GM12878 (cell line): ENCODE measurements around the gene FREM2. TPM values are rescaled to one million over a fixed set of nuclear protein-coding genes. Genes with fewer than 3 reads are reported as not detected.
A peak's percentile ranks its signal among the peaks of the same experiment; 100 is the strongest.

Experiments
- ATAC-seq: fragments of 200-7000 bp; cut with Tn5 transposase; 3 replicates; pipeline ENCODE4 v1.9.1; 2020; ENCODE audit warnings: mild to moderate bottlenecking, moderate library complexity
- Bru-seq: library from RNA; stranded (reverse); fragments of 400-500 nt; gene quantifications from one replicate; lab custom pipeline; 2021; lab: Mats Ljungman, UMichigan
- BruChase-seq, 2 experiments: library from RNA; stranded (reverse); fragments of 400-500 nt; gene quantifications; one replicate each; lab custom pipeline; 2021; lab: Mats Ljungman, UMichigan
- BruUV-seq: library from RNA; stranded (reverse); fragments of 400-500 nt; replicated peaks from 2 replicates; lab custom pipeline; 2021; lab: Mats Ljungman, UMichigan
- CTCF ChIA-PET: fragments of 300-600 bp; sonication (Branson Sonifier 250); formaldehyde crosslinking; extraction: SDS; loops from one replicate; lab custom pipeline; 2021; ENCODE audit warnings: inconsistent platforms; lab: Yijun Ruan, JAX
- POLR2A ChIA-PET: fragments of 350-600 bp; formaldehyde crosslinking; extraction: SDS; loops from one replicate; lab custom pipeline; 2021; ENCODE audit warnings: inconsistent platforms; lab: Charles Lee
- RAD21 ChIA-PET: fragments of 300-600 bp; sonication (Branson Sonifier 250); formaldehyde crosslinking; loops from one replicate; lab custom pipeline; 2023; ENCODE audit warnings: antibody characterized with exemption; ENCODE audit not compliant: unreplicated experiment; lab: Charles Lee
- SMC1A ChIA-PET: fragments of 300-600 bp; sonication (Branson Sonifier 250); formaldehyde crosslinking; loops from one replicate; lab custom pipeline; 2023; ENCODE audit not compliant: unreplicated experiment, uncharacterized antibody; lab: Charles Lee
- DNase-seq: peaks from one replicate; pipeline ENCODE4 v3.0.0-alpha.2; 2011; ENCODE audit warnings: low read depth, low spot score
- FAIRE-seq: peaks from 3 replicates; lab custom pipeline; 2011; peaks lifted over from hg19 to GRCh38; lab: Jason Lieb, UNC
- H2AFZ ChIP-seq: 2 replicates; pipeline ENCODE4 v1.6.0; 2011; ENCODE audit warnings: low read depth, low read length, control low read depth; ENCODE audit not compliant: control insufficient read depth
- H3K27ac ChIP-seq: 2 replicates; pipeline ENCODE4 v1.5.1; 2011; ENCODE audit warnings: control low read depth; ENCODE audit not compliant: control insufficient read depth, insufficient read depth
- H3K27me3 ChIP-seq, 2 experiments: replicated peaks in 1 of 2; 2 replicates each; pipeline versions ENCODE4 v1.6.0 to v1.6.1; 2011; ENCODE audit warnings: low read length in 1 of 2; ENCODE audit not compliant: control insufficient read depth in 2 of 2, insufficient read depth in 2 of 2
- H3K36me3 ChIP-seq, 2 experiments: 2 replicates each; pipeline ENCODE4 v1.5.1; 2011; ENCODE audit warnings: low read length in 1 of 2; ENCODE audit not compliant: control insufficient read depth in 2 of 2, insufficient read depth in 2 of 2
- H3K4me1 ChIP-seq: 2 replicates; pipeline ENCODE4 v1.6.1; 2011; ENCODE audit warnings: mild to moderate bottlenecking, low read length, moderate library complexity, mixed read lengths; ENCODE audit not compliant: control insufficient read depth, insufficient read depth
- H3K4me2 ChIP-seq: 2 replicates; pipeline ENCODE4 v1.6.0; 2011; ENCODE audit warnings: control low read depth; ENCODE audit not compliant: control insufficient read depth, insufficient read depth
- H3K4me3 ChIP-seq: fragments of 200-600 bp; sonication (generic); 2 replicates; pipeline ENCODE4 v1.5.1; 2016
- H3K79me2 ChIP-seq: 2 replicates; pipeline ENCODE4 v1.6.0; 2011; ENCODE audit warnings: low read length; ENCODE audit not compliant: control insufficient read depth, insufficient read depth
- H3K9ac ChIP-seq: 2 replicates; pipeline ENCODE4 v1.8.0; 2011; ENCODE audit warnings: low read length, control low read depth, mixed read lengths; ENCODE audit not compliant: control insufficient read depth, insufficient read depth
- H3K9me3 ChIP-seq: replicated peaks from 3 replicates; pipeline ENCODE4 v1.5.1; 2011; ENCODE audit warnings: mild to moderate bottlenecking, low read length; ENCODE audit not compliant: control insufficient read depth, insufficient read depth
- H4K20me1 ChIP-seq: 2 replicates; pipeline ENCODE4 v1.6.0; 2011; ENCODE audit not compliant: control insufficient read depth, insufficient read depth
- BCL11A ChIP-seq: IDR thresholded peaks from 2 replicates; pipeline ENCODE4 v1.6.1; 2011; ENCODE audit warnings: low read depth, low read length
- CTCF ChIP-seq, 3 experiments: IDR thresholded peaks in 2 of 3; conservative IDR thresholded peaks in 1 of 3; 2 replicates each; pipeline ENCODE4 v1.5.1; 2011; ENCODE audit warnings: low read depth in 3 of 3, low read length in 3 of 3, mild to moderate bottlenecking in 3 of 3, control low read depth in 2 of 3, moderate library complexity in 2 of 3, inconsistent platforms in 1 of 3, mixed read lengths in 1 of 3; ENCODE audit not compliant: control insufficient read depth in 2 of 3, insufficient read depth in 1 of 3; ENCODE audit errors: extremely low read depth in 1 of 3
- GATAD2B ChIP-seq: fragments of 450-650 bp; conservative IDR thresholded peaks from 2 replicates; pipeline ENCODE4 v1.6.1; 2017; ENCODE audit warnings: low read depth, mild to moderate bottlenecking, moderate library complexity
- IKZF2 ChIP-seq, 2 experiments: fragments of 450-650 bp; IDR thresholded peaks; 2 replicates each; pipeline ENCODE4 v1.6.1; 2017; ENCODE audit warnings: mild to moderate bottlenecking in 2 of 2, moderate library complexity in 2 of 2
- IRF3 ChIP-seq: fragments of 450-650 bp; IDR thresholded peaks from 2 replicates; pipeline ENCODE4 v1.6.1; 2014; ENCODE audit warnings: mild to moderate bottlenecking
- MXI1 ChIP-seq: fragments of 150-350 bp; IDR thresholded peaks from 2 replicates; pipeline ENCODE4 v1.6.1; 2011; ENCODE audit warnings: low read depth, mild to moderate bottlenecking, inconsistent platforms, low read length, improper control_type of control experiment
- NFXL1 ChIP-seq: fragments of 450-650 bp; IDR thresholded peaks from 2 replicates; pipeline ENCODE4 v1.6.1; 2017; ENCODE audit warnings: antibody characterized with exemption, mild to moderate bottlenecking, borderline replicate concordance
- PKNOX1 ChIP-seq: fragments of 450-650 bp; IDR thresholded peaks from 2 replicates; pipeline ENCODE4 v1.6.1; 2016; ENCODE audit warnings: mild to moderate bottlenecking
- SP1 ChIP-seq: IDR thresholded peaks from one replicate; pipeline ENCODE4 v1.6.1; 2011; ENCODE audit warnings: low read depth, low read length
- STAT1 ChIP-seq: fragments of 450-650 bp; conservative IDR thresholded peaks from 2 replicates; pipeline ENCODE4 v1.6.1; 2014; ENCODE audit warnings: antibody characterized with exemption, mild to moderate bottlenecking
- SUPT20H ChIP-seq: IDR thresholded peaks from 2 replicates; pipeline ENCODE4 v1.6.1; 2011; ENCODE audit warnings: low read depth, mild to moderate bottlenecking, low read length, moderate library complexity, borderline replicate concordance; ENCODE audit not compliant: control insufficient read depth
- TAF1 ChIP-seq: IDR thresholded peaks from 2 replicates; pipeline ENCODE4 v1.6.1; 2011; ENCODE audit warnings: mild to moderate bottlenecking, low read depth, low read length, borderline replicate concordance
- TCF12 ChIP-seq: IDR thresholded peaks from 2 replicates; pipeline ENCODE4 v1.6.1; 2011; ENCODE audit warnings: low read depth, mild to moderate bottlenecking, low read length
- WRNIP1 ChIP-seq: IDR thresholded peaks from 2 replicates; pipeline ENCODE4 v1.6.1; 2011; ENCODE audit warnings: low read depth, low read length, improper control_type of control experiment, borderline replicate concordance
- ZNF217 ChIP-seq: fragments of 450-650 bp; IDR thresholded peaks from 2 replicates; pipeline ENCODE4 v1.6.1; 2017; ENCODE audit warnings: antibody characterized with exemption, mild to moderate bottlenecking
- WGBS: methylation state at CpG from one replicate; pipeline ENCODE4 v1.1.6; 2016; ENCODE audit warnings: low lambda C conversion rate; ENCODE audit not compliant: insufficient replicate concordance, insufficient coverage; ENCODE audit errors: missing lambda C conversion rate; 5-methylcytosine and 5-hydroxymethylcytosine counted together
- in situ Hi-C: fragments of 300-500 bp; cut with MboI; formaldehyde crosslinking; loops from 9 replicates; pipeline ENCODE4 v1.14.3; 2018; ENCODE audit warnings: mixed read lengths
- intact Hi-C: fragments of 100-400 bp; cut with micrococcal nuclease; formaldehyde crosslinking; loops from one replicate; pipeline ENCODE4 v1.14.2; 2022; ENCODE audit not compliant: unreplicated experiment
- long read RNA-seq, 2 experiments: library from polyadenylated mRNA; unstranded; transcript quantifications; one replicate each; pipeline ENCODE4 v2.0.0, GENCODE V29; 2019 to 2020
- polyA minus RNA-seq, 3 experiments: library from RNA; depleted of rRNA, polyadenylated mRNA; stranded (reverse); fragments of >200 nt; gene quantifications; 2 replicates each; pipeline ENCODE4 v1.2.3, GENCODE V29; 2011
- polyA plus RNA-seq, 11 experiments: library from polyadenylated mRNA; depleted of rRNA in 4 of 11; unstranded in 6 of 11; stranded (reverse) in 5 of 11; fragments of >200 nt; fragmentation: Nextera tagmentation in 4 of 11; fragmentation: Illumina TruSeq in 1 of 11; extraction: Ambion mirVana in 4 of 11; extraction: Trizol in 1 of 11; gene quantifications; 1 replicate in 1 of 11; 2 replicates in 10 of 11; pipeline versions ENCODE4 v1.2.1 to v1.2.3, GENCODE V29; 2011 to 2016; ENCODE audit warnings: inconsistent platforms in 2 of 11, missing spikeins in 2 of 11, low read depth in 1 of 11
- total RNA-seq, 4 experiments: library from RNA; depleted of rRNA in 3 of 4; stranded (reverse); fragments of >200 nt in 3 of 4; fragmentation: Illumina TruSeq in 1 of 4; extraction: Trizol in 1 of 4; gene quantifications; 2 replicates each; pipeline versions ENCODE4 v1.2.1 to v1.2.3, GENCODE V29; 2013 to 2021

FREM2 gene
- 0.02 and 0.06 TPM in 2 replicates for total RNA-seq (2013; cell fraction: nucleolus; rRNA removed)
- 0.05 and 0.06 TPM in 2 replicates for total RNA-seq (2014; rRNA removed)
- total RNA-seq (2014; rRNA removed; fragmentation: Illumina TruSeq; extraction: Trizol), result 0.04 and 0.09 TPM in 2 replicates
- 0.08 and 0.13 TPM in 2 replicates for total RNA-seq (2021)
- not detected for polyA plus RNA-seq (2011; ENCODE audit: low read depth)
- polyA plus RNA-seq (2011; rRNA removed), result 0.12 and 0.16 TPM in 2 replicates
- 0.04 and 0.08 TPM in 2 replicates for polyA plus RNA-seq (2011; cell fraction: cytosol; rRNA removed)
- polyA plus RNA-seq (2011; cell fraction: nucleus; rRNA removed), result 0.18 and 0.22 TPM in 2 replicates
- 0.01 and 0.06 TPM in 2 replicates for polyA plus RNA-seq (2012)
- 0.04 and 0.06 TPM in 2 replicates for polyA plus RNA-seq (2014; fragmentation: Illumina TruSeq; extraction: Trizol)
- polyA plus RNA-seq (2014; fragmentation: Nextera tagmentation; extraction: Ambion mirVana), result under 1 TPM; 0.02 to 0.03 TPM
- polyA plus RNA-seq (2014; rRNA removed), result 0.06 TPM in 1 of 2 replicates, not detected in the other
- polyA plus RNA-seq (2016; fragmentation: Nextera tagmentation; extraction: Ambion mirVana), result not detected
- 0.22 and 0.26 TPM in 2 replicates for polyA minus RNA-seq (2011; rRNA and poly(A)+ RNA removed)
- 0.10 TPM in 1 of 2 replicates, not detected in the other for polyA minus RNA-seq (2011; cell fraction: cytosol; rRNA and poly(A)+ RNA removed)
- 0.10 and 0.12 TPM in 2 replicates for polyA minus RNA-seq (2011; cell fraction: nucleus; rRNA and poly(A)+ RNA removed)
- Bru-seq, nascent RNA, result percentile 17 among the genes with signal in this experiment
- percentile 12 among the genes with signal in this experiment for BruChase-seq, experiment 1, labeled RNA remaining after a 6-hour chase
- BruChase-seq, experiment 2, labeled RNA remaining after a 2-hour chase, result percentile 15 among the genes with signal in this experiment
- long read RNA-seq, experiment 1, partial matches to known transcripts, result 1 of 1 reads
- long read RNA-seq, experiment 1, other reads (novel, unspliced or antisense), result 0 of 1 reads
- long read RNA-seq, experiment 2, partial matches to known transcripts, result 1 of 5 reads
- long read RNA-seq, experiment 2, other reads (novel, unspliced or antisense), result 4 of 5 reads

- Histone ChIP-seq H2AFZ (no peak within 1 kb of the TSS), H3K36me3 (no peaks in the 10 kb centered on the region), H3K27ac (no peak within 1 kb of the TSS), H3K4me2 (peak within 1 kb of the TSS; percentile 33; the same call in 1 of the 2 replicates), H3K9ac (no peak within 1 kb of the TSS), H3K9me3 (no peaks in the 10 kb centered on the region), H3K4me3 (no peak within 1 kb of the TSS), H3K27me3 (peaks cover 0 to 9% of the 10 kb centered on the region in 2 experiments), H4K20me1 (no peaks in the 10 kb centered on the region), H3K4me1 (no peaks in the 10 kb centered on the region), H3K79me2 (no peaks in the 10 kb centered on the region)
- ATAC-seq, result peak; percentile 72
- CTCF ChIA-PET, result interaction anchor here (0.6 to 3.0 kb wide), 19 partner anchors 9 to 234 kb away, joined by 3 to 58 read pairs (median 4); no protein-coding TSS in a partner anchor
- no peak for FAIRE-seq
- RAD21 ChIA-PET, result interaction anchor here (1.1 to 3.0 kb wide), 12 partner anchors 76 to 228 kb away, joined by 3 to 26 read pairs (median 6); no protein-coding TSS in a partner anchor
- in situ Hi-C loops (loop anchor here (5.0 kb wide), 1 partner anchor 186 kb away; no protein-coding TSS in a partner anchor), intact Hi-C loops (loop anchor here (1.0 to 5.0 kb wide), 2 partner anchors 186 to 226 kb away; no protein-coding TSS in a partner anchor)
- POLR2A ChIA-PET, result interaction anchor here (0.7 to 1.0 kb wide), 2 partner anchors 185 to 292 kb away, joined by 3 read pairs; no protein-coding TSS in a partner anchor
- no peak for DNase-seq
- no TSS peak for BruUV-seq
- SMC1A ChIA-PET, result interaction anchor here (1.1 to 2.7 kb wide), 9 partner anchors 8 to 233 kb away, joined by 3 to 68 read pairs (median 5); no protein-coding TSS in a partner anchor
- WGBS, result 17% methylated on average over 40 of the region's 40 CpGs
- no peak for TF ChIP-seq TCF12
- no peak for TF ChIP-seq WRNIP1
- no peak for TF ChIP-seq MXI1
- TF ChIP-seq GATAD2B, result no peak
- TF ChIP-seq IKZF2 (IDR thresholded peaks at IDR 0.05), result no peak
- TF ChIP-seq SUPT20H, result no peak
- no peak for TF ChIP-seq STAT1
- no peak for TF ChIP-seq CTCF (IDR thresholded peaks at IDR 0.05 in 2 of 3, conservative IDR thresholded peaks at IDR 0.05 in 1 of 3; ENCODE audit: control insufficient read depth in 2 of 3, extremely low read depth in 1 of 3, insufficient read depth in 1 of 3, low read depth in 3 of 3, low read length in 3 of 3)
- TF ChIP-seq TAF1, result no peak
- no peak for TF ChIP-seq ZNF217
- peak; percentile 10 for TF ChIP-seq SP1
- no peak for TF ChIP-seq BCL11A
- TF ChIP-seq IRF3, result no peak
- TF ChIP-seq PKNOX1, result peak; percentile 42
- no peak for TF ChIP-seq NFXL1
These were observed at the start of gene FREM2 for GRCh38 chr13:38686577-38687245. Gene FREM2, plus strand, starts transcription at chr13:38687077. Its CDS starts 268 bp downstream, at chr13:38687345.
